ENCODE data around the gene ERBB2. TPM values are rescaled to one million over a fixed set of nuclear protein-coding genes. Genes with fewer than 3 reads are reported as not detected.
A peak's percentile ranks its signal among the peaks of the same experiment; 100 is the strongest.

ERBB2 gene
- total and polyA plus RNA-seq, 2 of the 13 experiments (the other 11 are each of a cell fraction or from before 2014, with no cell fraction given) = 57.7 to 64.1 TPM

DNA sequence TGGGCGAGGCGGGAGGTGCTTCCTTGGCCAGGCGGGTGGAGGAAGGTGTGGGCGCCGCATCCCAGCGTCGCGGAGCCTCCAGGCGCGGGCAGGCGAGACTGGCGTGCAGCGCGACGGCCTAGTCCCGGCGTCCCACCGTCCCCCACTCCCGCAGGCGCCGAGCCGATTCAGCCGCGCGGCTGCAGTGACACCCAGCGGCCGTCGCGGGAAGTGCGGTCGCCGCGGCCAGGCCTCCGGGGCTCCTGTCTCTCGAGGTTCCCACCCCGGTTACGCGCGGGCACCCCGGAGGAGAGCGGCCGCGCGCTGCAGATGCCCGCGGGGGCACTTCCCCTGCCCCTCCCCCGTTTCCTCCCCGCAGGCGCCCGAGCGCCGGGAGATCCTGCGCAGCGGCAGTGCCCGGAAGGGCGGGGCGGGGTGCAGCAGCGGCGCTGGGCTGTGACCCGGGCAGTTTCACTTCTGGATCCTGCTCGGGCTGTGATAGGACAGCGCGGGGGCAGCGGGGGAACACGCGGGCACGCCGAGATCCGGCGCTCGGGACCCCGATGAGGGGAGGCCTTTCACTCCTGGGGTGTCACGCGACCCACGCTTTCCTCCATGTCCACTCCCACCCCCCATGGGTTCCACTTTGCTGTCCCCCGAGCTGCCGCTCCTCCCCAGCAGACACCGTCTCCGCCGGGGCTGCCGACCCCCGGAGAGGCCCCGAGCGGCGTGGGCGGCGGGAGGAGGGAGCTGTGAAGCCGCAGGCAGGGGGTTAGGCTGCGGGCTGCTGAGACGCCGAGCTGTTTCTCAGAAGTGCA, 54.5 kb downstream of the ERBB2 start (continued):
- TF ChIP-seq, protein P1, sequence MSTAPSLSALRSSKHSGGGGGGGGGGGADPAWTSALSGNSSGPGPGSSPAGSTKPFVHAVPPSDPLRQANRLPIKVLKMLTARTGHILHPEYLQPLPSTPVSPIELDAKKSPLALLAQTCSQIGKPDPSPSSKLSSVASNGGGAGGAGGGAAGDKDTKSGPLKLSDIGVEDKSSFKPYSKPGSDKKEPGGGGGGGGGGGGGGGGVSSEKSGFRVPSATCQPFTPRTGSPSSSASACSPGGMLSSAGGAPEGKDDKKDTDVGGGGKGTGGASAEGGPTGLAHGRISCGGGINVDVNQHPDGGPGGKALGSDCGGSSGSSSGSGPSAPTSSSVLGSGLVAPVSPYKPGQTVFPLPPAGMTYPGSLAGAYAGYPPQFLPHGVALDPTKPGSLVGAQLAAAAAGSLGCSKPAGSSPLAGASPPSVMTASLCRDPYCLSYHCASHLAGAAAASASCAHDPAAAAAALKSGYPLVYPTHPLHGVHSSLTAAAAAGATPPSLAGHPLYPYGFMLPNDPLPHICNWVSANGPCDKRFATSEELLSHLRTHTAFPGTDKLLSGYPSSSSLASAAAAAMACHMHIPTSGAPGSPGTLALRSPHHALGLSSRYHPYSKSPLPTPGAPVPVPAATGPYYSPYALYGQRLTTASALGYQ (CRISPR knock-in tag; IDR thresholded peaks at IDR 0.05) = peak; percentile 79; the same call in 1 of the 2 replicates
- TF ChIP-seq SOX6 (IDR thresholded peaks at IDR 0.05) (no peak), SOX6 (CRISPR knock-in tag; IDR thresholded peaks at IDR 0.05) (peak; percentile 72), ZNF564 (CRISPR knock-in tag; IDR thresholded peaks at IDR 0.05) (peak; percentile 89; the same call in 1 of the 2 replicates), ZNF589 (CRISPR knock-in tag; conservative IDR thresholded peaks at IDR 0.05) (peak; percentile 54), ZNF660 (CRISPR knock-in tag; IDR thresholded peaks at IDR 0.05; ENCODE audit: borderline replicate concordance, low read depth) (peak; percentile 38; the same call in 1 of the 2 replicates), ARNT (IDR thresholded peaks at IDR 0.05) (no peak), HOXA9 (CRISPR knock-in tag; IDR thresholded peaks at IDR 0.05; ENCODE audit: borderline replicate concordance) (peak; percentile 19; the same call in 1 of the 2 replicates), ZBTB20 (CRISPR knock-in tag; IDR thresholded peaks at IDR 0.05; ENCODE audit: borderline replicate concordance, low read depth) (peak; percentile 70), REL (CRISPR knock-in tag; conservative IDR thresholded peaks at IDR 0.05) (no peak; the same call in 1 of the 2 replicates), ZNF296 (CRISPR knock-in tag; conservative IDR thresholded peaks at IDR 0.05) (peak; percentile 91)
- TF ChIP-seq, protein P2, sequence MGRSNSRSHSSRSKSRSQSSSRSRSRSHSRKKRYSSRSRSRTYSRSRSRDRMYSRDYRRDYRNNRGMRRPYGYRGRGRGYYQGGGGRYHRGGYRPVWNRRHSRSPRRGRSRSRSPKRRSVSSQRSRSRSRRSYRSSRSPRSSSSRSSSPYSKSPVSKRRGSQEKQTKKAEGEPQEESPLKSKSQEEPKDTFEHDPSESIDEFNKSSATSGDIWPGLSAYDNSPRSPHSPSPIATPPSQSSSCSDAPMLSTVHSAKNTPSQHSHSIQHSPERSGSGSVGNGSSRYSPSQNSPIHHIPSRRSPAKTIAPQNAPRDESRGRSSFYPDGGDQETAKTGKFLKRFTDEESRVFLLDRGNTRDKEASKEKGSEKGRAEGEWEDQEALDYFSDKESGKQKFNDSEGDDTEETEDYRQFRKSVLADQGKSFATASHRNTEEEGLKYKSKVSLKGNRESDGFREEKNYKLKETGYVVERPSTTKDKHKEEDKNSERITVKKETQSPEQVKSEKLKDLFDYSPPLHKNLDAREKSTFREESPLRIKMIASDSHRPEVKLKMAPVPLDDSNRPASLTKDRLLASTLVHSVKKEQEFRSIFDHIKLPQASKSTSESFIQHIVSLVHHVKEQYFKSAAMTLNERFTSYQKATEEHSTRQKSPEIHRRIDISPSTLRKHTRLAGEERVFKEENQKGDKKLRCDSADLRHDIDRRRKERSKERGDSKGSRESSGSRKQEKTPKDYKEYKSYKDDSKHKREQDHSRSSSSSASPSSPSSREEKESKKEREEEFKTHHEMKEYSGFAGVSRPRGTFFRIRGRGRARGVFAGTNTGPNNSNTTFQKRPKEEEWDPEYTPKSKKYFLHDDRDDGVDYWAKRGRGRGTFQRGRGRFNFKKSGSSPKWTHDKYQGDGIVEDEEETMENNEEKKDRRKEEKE (IDR thresholded peaks at IDR 0.05) = no peak
- TF ChIP-seq, protein P3, sequence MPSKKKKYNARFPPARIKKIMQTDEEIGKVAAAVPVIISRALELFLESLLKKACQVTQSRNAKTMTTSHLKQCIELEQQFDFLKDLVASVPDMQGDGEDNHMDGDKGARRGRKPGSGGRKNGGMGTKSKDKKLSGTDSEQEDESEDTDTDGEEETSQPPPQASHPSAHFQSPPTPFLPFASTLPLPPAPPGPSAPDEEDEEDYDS (CRISPR knock-in tag; IDR thresholded peaks at IDR 0.05) = peak; percentile 59
- TF ChIP-seq, protein P4, sequence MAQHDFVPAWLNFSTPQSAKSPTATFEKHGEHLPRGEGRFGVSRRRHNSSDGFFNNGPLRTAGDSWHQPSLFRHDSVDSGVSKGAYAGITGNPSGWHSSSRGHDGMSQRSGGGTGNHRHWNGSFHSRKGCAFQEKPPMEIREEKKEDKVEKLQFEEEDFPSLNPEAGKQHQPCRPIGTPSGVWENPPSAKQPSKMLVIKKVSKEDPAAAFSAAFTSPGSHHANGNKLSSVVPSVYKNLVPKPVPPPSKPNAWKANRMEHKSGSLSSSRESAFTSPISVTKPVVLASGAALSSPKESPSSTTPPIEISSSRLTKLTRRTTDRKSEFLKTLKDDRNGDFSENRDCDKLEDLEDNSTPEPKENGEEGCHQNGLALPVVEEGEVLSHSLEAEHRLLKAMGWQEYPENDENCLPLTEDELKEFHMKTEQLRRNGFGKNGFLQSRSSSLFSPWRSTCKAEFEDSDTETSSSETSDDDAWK (CRISPR knock-in tag; IDR thresholded peaks at IDR 0.05) = no peak
- TF ChIP-seq, protein P5, sequence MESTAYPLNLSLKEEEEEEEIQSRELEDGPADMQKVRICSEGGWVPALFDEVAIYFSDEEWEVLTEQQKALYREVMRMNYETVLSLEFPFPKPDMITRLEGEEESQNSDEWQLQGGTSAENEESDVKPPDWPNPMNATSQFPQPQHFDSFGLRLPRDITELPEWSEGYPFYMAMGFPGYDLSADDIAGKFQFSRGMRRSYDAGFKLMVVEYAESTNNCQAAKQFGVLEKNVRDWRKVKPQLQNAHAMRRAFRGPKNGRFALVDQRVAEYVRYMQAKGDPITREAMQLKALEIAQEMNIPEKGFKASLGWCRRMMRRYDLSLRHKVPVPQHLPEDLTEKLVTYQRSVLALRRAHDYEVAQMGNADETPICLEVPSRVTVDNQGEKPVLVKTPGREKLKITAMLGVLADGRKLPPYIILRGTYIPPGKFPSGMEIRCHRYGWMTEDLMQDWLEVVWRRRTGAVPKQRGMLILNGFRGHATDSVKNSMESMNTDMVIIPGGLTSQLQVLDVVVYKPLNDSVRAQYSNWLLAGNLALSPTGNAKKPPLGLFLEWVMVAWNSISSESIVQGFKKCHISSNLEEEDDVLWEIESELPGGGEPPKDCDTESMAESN (CRISPR knock-in tag; conservative IDR thresholded peaks at IDR 0.05) = peak; percentile 83
- TF ChIP-seq, protein P6, sequence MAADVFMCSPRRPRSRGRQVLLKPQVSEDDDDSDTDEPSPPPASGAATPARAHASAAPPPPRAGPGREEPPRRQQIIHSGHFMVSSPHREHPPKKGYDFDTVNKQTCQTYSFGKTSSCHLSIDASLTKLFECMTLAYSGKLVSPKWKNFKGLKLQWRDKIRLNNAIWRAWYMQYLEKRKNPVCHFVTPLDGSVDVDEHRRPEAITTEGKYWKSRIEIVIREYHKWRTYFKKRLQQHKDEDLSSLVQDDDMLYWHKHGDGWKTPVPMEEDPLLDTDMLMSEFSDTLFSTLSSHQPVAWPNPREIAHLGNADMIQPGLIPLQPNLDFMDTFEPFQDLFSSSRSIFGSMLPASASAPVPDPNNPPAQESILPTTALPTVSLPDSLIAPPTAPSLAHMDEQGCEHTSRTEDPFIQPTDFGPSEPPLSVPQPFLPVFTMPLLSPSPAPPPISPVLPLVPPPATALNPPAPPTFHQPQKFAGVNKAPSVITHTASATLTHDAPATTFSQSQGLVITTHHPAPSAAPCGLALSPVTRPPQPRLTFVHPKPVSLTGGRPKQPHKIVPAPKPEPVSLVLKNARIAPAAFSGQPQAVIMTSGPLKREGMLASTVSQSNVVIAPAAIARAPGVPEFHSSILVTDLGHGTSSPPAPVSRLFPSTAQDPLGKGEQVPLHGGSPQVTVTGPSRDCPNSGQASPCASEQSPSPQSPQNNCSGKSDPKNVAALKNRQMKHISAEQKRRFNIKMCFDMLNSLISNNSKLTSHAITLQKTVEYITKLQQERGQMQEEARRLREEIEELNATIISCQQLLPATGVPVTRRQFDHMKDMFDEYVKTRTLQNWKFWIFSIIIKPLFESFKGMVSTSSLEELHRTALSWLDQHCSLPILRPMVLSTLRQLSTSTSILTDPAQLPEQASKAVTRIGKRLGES (CRISPR knock-in tag; IDR thresholded peaks at IDR 0.05; ENCODE audit: borderline replicate concordance) = 0 out of 2 replicates have a peak, but pooled peaks have one; percentile 70
